Stomach smooth muscle (tissue), 2 donors: Measurements from ENCODE around the gene GALNT18.

Source experiments
- H3K27ac ChIP-seq: one replicate; pipeline ENCODE4 v1.7.0; 2013; ENCODE audit warnings: mild to moderate bottlenecking, low read length, inconsistent platforms
- H3K27me3 ChIP-seq, 2 donors: one replicate each; pipeline ENCODE4 v1.7.0; 2013; ENCODE audit warnings: low read length in 2 of 2; ENCODE audit not compliant: insufficient read depth in 2 of 2, control insufficient read depth in 1 of 2
- H3K36me3 ChIP-seq, 2 donors: one replicate each; pipeline ENCODE4 v1.7.0; 2013; ENCODE audit warnings: low read length in 2 of 2; ENCODE audit not compliant: control insufficient read depth in 2 of 2, insufficient read depth in 2 of 2
- H3K4me1 ChIP-seq: one replicate; pipeline ENCODE4 v1.7.0; 2013; ENCODE audit warnings: low read length; ENCODE audit not compliant: control insufficient read depth, insufficient read depth
- H3K4me3 ChIP-seq, 2 donors: one replicate each; pipeline ENCODE4 v1.7.0; 2013; ENCODE audit warnings: low read length in 2 of 2
- H3K9ac ChIP-seq, 2 donors: one replicate each; pipeline ENCODE4 v1.7.0; 2013; ENCODE audit warnings: low read length in 2 of 2, mild to moderate bottlenecking in 1 of 2
- H3K9me3 ChIP-seq, 2 donors: one replicate each; pipeline ENCODE4 v1.7.0; 2013; ENCODE audit warnings: low read length in 2 of 2; ENCODE audit not compliant: control insufficient read depth in 2 of 2
- donor health status: healthy.
- donor health status: Pancreatic carcinoma.

GALNT18 gene

DNA sequence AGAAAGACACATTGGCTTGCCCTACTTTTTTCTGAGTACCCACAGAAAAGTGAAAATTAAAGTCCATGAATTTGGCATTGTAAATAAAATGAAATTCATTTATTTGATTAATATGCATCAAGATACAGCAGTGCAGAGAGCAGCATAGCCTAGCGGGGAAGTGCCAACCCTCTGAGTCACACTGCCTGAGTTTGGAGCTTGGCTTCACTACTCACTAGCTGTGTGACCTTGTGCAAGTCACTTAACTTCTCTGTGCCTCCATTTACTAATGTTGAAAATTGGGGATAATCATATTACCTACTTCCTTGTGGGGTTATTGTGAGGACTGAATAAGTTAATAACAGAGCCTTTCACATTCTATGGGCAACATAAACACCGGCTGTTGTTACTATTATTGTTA, 157.2 kb downstream of the GALNT18 start:
- H3K27ac ChIP-seq = no peak overlapping the region
- H3K9me3 ChIP-seq = no peaks in the 10 kb centered on the region
- H3K4me1 ChIP-seq = peaks cover 38% of the 10 kb centered on the region
- H3K36me3 ChIP-seq = no peaks in the 10 kb centered on the region
- H3K9ac ChIP-seq = no peak overlapping the region
- H3K4me3 ChIP-seq = no peak overlapping the region
- no peaks in the 10 kb centered on the region for H3K27me3 ChIP-seq

DNA sequence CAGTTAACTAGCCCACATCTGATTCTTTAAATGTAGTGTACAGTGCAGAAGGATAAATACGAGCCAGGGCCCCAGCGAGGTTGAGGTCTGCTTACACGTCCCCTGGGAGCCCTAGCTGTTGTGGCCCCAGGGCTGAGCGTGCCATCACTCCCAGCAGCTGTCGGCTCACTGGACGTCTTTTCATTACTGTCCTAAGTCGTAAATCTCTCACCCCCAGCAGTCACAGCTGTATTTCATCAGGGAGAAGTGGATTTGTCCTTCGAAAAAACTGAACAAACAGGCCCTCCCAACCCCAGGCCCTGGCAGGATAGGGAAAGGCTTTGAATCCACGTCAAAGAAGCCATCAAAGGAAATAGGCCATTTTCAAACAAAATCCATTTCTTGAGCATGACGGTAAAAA, 158.4 kb downstream of the GALNT18 start:
- Histone ChIP-seq H3K4me3 (no peak overlapping the region), H3K27ac (no peak overlapping the region), H3K36me3 (no peaks in the 10 kb centered on the region), H3K9ac (no peak overlapping the region), H3K27me3 (no peaks in the 10 kb centered on the region), H3K4me1 (peaks cover 27% of the 10 kb centered on the region), H3K9me3 (no peaks in the 10 kb centered on the region)

DNA sequence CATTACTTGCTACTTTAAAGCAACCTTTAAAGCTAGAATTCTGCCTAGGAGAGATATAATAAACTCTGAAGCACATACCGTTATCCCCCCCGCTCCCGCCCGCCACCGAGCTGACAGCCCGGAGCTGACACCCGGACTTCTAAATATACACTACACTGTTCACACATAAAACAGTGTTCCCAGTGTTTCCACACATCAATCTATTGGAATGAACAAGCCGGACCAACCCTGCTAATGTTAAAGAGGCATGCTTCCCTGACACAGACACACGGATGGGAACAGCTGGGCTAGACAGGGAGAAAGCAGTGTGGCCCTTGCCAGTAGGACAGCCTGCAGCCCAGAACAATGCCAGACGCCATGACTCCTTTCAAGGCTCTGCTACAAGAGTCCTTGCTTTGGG, 160.3 kb downstream of the GALNT18 start:
- peak overlapping the region; percentile 31 for H3K27ac ChIP-seq
- peak overlapping the region; percentile 44 to 59 for H3K4me3 ChIP-seq
- no peaks in the 10 kb centered on the region for H3K9me3 ChIP-seq
- peak overlapping the region in 1 of 2 donors; percentile 29 for H3K9ac ChIP-seq
- H3K4me1 ChIP-seq = peaks cover 24% of the 10 kb centered on the region
- no peaks in the 10 kb centered on the region for H3K36me3 ChIP-seq
- H3K27me3 ChIP-seq = no peaks in the 10 kb centered on the region

DNA sequence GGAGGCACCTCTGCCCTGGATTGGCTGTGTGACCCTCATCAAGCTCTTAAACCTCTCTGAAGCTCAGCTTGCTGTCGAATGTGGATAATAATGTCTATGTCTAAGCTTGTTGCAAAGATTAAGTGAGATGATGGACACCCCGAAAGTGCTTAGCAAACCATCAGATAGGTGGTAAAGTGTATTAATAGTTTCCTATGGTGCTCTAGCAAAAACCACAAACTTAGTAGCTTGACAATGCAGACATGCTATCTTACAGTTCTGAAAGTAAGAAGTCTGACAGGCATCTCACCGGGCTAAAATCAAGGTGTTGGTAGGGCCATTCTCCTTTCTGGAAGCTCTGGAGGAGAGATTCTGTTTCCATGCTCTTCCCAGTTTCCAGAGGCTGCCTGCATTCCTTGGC, 162.2 kb downstream of the GALNT18 start:
- H3K9me3 ChIP-seq = no peaks in the 10 kb centered on the region
- H3K27me3 ChIP-seq = no peaks in the 10 kb centered on the region
- H3K27ac ChIP-seq = no peak overlapping the region
- no peaks in the 10 kb centered on the region for H3K36me3 ChIP-seq
- H3K4me1 ChIP-seq = peaks cover 24% of the 10 kb centered on the region
- no peak overlapping the region for H3K9ac ChIP-seq
- H3K4me3 ChIP-seq = no peak overlapping the region

DNA sequence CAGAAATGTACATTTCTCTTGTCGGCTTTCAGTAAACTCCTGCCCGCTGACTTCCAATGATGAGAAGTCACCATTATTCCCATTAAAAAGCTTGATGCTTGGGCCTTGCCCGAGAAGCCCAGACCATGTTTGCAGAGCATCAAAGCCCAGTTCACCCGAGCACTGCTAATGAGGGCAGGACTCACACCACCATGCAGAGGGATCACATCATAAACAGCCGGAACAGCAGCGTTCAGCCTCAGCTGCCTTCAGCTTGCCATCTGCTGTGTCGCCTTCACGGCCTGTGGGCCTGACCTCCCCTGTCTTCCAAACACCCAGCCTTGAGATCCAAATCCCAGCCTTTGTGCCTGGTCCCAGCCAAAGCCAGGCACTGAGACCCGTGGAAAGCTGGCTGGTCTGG, 163.3 kb downstream of the GALNT18 start:
- H3K27ac ChIP-seq = no peak overlapping the region
- no peaks in the 10 kb centered on the region for H3K36me3 ChIP-seq
- H3K9ac ChIP-seq = no peak overlapping the region
- peaks cover 22% of the 10 kb centered on the region for H3K4me1 ChIP-seq
- H3K27me3 ChIP-seq = no peaks in the 10 kb centered on the region
- H3K4me3 ChIP-seq = no peak overlapping the region
- no peaks in the 10 kb centered on the region for H3K9me3 ChIP-seq

DNA sequence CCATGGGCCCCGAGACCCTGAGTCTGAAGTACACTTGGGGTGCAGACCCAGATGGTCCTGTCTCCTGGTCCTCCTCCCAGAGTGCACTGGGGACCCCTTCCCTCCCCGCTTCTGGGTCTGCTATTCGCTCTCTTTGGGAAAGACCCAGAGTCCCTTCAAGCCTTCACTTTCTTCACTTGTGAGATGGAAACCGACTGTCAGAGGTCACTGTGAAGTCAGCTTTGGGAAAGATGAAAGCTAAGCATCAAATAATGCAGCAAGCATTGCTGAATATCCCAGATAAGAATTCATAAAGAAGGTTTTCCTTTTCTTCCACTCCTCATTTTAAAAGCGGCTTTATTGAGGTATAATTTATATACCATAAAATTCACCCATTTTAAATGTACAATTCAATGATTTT, 163.8 kb downstream of the GALNT18 start:
- peaks cover 19% of the 10 kb centered on the region for H3K4me1 ChIP-seq
- no peak overlapping the region for H3K4me3 ChIP-seq
- no peaks in the 10 kb centered on the region for H3K36me3 ChIP-seq
- H3K9me3 ChIP-seq = no peaks in the 10 kb centered on the region
- H3K27ac ChIP-seq = no peak overlapping the region
- no peaks in the 10 kb centered on the region for H3K27me3 ChIP-seq
- no peak overlapping the region for H3K9ac ChIP-seq

DNA sequence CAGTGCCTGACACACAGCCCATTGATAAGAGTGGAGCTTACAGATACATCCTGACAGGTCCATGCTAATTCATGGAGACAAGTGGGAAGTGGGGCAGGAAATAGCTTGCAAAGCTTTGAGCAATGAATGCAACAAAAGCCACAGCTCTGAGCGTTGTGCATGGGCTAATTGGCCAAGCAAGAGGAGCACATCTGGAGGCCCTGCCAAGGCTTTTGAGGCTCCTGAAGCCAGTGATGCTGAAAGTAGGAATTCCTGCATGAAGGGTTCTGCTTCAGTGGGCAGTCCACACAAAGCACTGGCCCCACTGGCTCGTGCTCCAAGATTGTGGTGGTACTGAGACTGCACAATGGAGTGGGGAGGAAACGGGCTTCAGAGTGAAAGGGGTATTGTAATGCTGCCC, 164.9 kb downstream of the GALNT18 start:
- H3K27ac ChIP-seq = no peak overlapping the region
- H3K27me3 ChIP-seq = no peaks in the 10 kb centered on the region
- peaks cover 14% of the 10 kb centered on the region for H3K4me1 ChIP-seq
- no peak overlapping the region for H3K4me3 ChIP-seq
- H3K36me3 ChIP-seq = no peaks in the 10 kb centered on the region
- H3K9me3 ChIP-seq = no peaks in the 10 kb centered on the region
- no peak overlapping the region for H3K9ac ChIP-seq

DNA sequence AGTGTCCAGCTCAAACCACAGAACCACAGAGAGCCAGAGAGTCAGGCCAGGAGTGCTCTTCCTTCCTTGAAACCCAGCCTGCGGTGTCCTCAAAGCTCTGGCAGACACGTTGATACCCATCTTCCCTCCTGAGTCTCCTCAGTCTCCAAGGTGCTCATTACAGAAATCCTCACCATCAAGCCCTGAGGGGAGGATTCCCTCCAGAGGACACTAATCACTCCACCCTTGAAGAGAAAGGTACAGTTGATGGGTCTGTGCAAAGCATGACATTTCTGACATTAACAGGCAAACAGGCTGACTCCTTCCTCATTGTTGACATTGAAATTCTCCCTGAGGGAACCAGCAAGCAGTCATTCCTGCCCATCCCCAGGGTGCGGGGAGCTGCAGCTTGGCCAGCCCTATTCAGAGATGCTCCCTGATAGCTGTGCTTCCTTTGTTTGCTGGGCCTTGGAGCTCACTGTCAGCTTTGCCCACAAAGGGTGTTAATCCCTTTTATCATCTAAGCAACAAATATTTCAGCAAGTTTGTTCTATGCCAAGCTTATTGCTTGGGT, 167.1 kb downstream of the GALNT18 start:
- Histone ChIP-seq H3K36me3 (no peaks in the 10 kb centered on the region), H3K27ac (no peak overlapping the region), H3K9ac (no peak overlapping the region), H3K9me3 (no peaks in the 10 kb centered on the region), H3K4me1 (peaks cover 3% of the 10 kb centered on the region), H3K4me3 (no peak overlapping the region), H3K27me3 (no peaks in the 10 kb centered on the region)

DNA sequence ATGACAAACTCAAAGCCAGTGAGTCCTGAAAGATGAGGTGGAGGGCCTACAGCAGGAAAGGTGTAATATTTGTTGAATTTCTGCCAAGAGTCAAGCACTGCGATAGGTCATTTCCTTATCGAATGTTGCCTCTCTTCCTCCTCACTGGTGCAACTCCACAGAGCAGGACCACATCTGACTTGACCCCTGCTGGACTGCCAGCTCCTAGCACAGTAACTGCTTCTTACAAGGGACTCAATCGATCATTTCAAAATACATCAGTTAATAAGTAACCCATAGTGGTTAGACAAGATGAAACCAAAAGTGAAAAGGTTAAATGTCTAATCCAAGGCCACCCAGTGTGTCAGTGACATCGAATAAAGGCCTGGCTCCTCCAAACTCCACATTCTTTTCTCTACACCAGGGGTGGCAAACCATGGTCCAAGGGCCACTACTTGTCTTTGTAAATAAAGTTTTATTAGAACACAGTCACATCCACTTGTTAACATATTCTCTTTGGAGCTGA, 170.3 kb downstream of the GALNT18 start:
- no peaks in the 10 kb centered on the region for H3K36me3 ChIP-seq
- H3K27me3 ChIP-seq = no peaks in the 10 kb centered on the region
- H3K27ac ChIP-seq = no peak overlapping the region
- H3K9me3 ChIP-seq = no peaks in the 10 kb centered on the region
- H3K9ac ChIP-seq = no peak overlapping the region
- no peak overlapping the region for H3K4me3 ChIP-seq
- peaks cover 3% of the 10 kb centered on the region for H3K4me1 ChIP-seq

DNA sequence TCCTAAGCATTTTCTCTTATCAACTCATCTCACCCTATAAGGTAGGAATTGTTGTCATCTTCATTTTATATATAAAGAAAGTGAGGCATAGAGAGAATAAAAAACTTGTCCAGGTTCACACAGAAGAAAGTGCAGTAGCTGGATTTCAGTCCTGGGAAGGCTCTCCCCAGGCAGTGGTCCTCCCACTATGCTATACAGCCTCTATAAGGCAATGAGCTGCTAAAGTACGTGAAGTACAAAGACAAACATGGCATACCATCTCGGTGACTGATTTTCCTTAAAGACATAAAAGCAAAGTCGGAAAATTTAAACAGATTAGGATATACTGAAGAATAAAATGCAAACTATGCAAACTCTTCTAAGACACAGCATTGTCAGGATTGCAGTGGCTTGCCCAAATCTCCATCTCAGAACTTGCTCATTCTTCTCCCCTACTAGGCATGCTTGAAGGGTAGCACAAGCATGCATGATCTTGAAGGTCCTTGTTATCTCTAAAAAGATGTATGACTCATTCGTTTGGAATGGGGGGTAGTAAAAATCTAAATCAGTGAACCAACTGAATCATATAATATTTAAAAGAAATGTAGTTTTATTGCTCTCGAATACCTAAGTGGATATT, 171.0 kb downstream of the GALNT18 start:
- H3K27ac ChIP-seq = no peak overlapping the region
- H3K27me3 ChIP-seq = no peaks in the 10 kb centered on the region
- peaks cover 3% of the 10 kb centered on the region for H3K4me1 ChIP-seq

DNA sequence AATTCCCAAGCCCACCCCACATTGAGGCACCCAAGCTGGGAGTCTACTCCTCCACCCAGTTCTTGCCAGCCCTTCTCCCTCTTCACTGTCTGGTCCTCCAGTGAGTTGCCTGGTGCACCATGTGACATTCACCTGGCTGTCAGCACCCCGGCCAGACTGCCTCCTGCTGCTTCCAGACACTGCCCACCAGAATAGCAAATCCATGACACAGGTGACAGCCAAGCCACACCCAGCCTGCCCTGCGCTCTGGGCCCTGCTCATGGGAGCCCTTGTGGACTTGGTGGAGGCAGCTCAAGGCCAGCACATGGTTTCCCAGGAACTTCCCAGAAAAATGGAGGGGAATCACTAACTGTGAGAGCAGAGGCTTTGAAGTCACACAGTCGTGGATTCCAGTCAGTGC, 172.5 kb downstream of the GALNT18 start:
- Histone ChIP-seq H3K4me1 (peaks cover 12% of the 10 kb centered on the region), H3K27me3 (no peaks in the 10 kb centered on the region), H3K36me3 (no peaks in the 10 kb centered on the region), H3K9ac (no peak overlapping the region), H3K9me3 (no peaks in the 10 kb centered on the region), H3K4me3 (no peak overlapping the region), H3K27ac (no peak overlapping the region)

More for the DNA sequence above, 171.0 kb downstream of the GALNT18 start:
- Histone ChIP-seq H3K9ac (no peak overlapping the region), H3K4me3 (no peak overlapping the region), H3K36me3 (no peaks in the 10 kb centered on the region), H3K9me3 (no peaks in the 10 kb centered on the region)
